Right atrium auricular region (tissue), 2 donors: Measurements from ENCODE around the gene MAD1L1. TPM values are rescaled to one million over a fixed set of nuclear protein-coding genes. Genes with fewer than 3 reads are reported as not detected.

Source experiments
- DNase-seq: peaks from one replicate; pipeline ENCODE4 v3.0.0-alpha.2; 2019; ENCODE audit warnings: low spot score
- H3K27ac ChIP-seq, 2 donors: fragments of 200-600 bp; sonication (generic); 1 replicate in 1 of 2; 2 replicates in 1 of 2; pipeline ENCODE4 v1.5.1; 2016 to 2019
- H3K27me3 ChIP-seq, 2 donors: fragments of 200-600 bp; sonication (generic); one replicate each; pipeline versions ENCODE4 v1.5.1 to v1.6.0; 2017 to 2019
- H3K36me3 ChIP-seq: fragments of 200-600 bp; sonication (generic); one replicate; pipeline ENCODE4 v1.5.1; 2016
- H3K4me1 ChIP-seq, 2 donors: fragments of 200-600 bp; sonication (generic); one replicate each; pipeline versions ENCODE4 v1.5.1 to v1.6.0; 2017 to 2019
- H3K4me3 ChIP-seq, 2 donors: fragments of 200-600 bp; sonication (generic); 1 replicate in 1 of 2; 2 replicates in 1 of 2; pipeline ENCODE4 v1.5.1; 2017 to 2019; ENCODE audit warnings: mild to moderate bottlenecking in 1 of 2, moderate library complexity in 1 of 2
- H3K9me3 ChIP-seq, 2 donors: fragments of 200-600 bp; sonication (generic); one replicate each; pipeline ENCODE4 v1.5.1; 2019
- total RNA-seq, 2 donors: library from RNA; depleted of rRNA; stranded (reverse); fragments of >200 nt; gene quantifications; one replicate each; pipeline ENCODE4 v1.1.0, GENCODE V29; 2016
- TF ChIP-seq, protein P1 (sequence below), 2 donors: fragments of 200-600 bp; sonication (generic); IDR thresholded peaks; one replicate each; pipeline ENCODE4 v1.5.1; 2019; ENCODE audit warnings: antibody characterized with exemption in 2 of 2

The MAD1L1 gene
- total RNA-seq, 2 donors from 2014 or later: 13.3 to 31.9 TPM

- no peak for DNase-seq
- Histone ChIP-seq H3K36me3 (no peaks in the 10 kb centered on the region), H3K4me3 (no peak overlapping the region), H3K9me3 (no peaks in the 10 kb centered on the region), H3K27ac (no peak overlapping the region), H3K4me1 (peaks cover 0 to 8% of the 10 kb centered on the region in 2 donors), H3K27me3 (no peaks in the 10 kb centered on the region)
- TF ChIP-seq, protein P1, sequence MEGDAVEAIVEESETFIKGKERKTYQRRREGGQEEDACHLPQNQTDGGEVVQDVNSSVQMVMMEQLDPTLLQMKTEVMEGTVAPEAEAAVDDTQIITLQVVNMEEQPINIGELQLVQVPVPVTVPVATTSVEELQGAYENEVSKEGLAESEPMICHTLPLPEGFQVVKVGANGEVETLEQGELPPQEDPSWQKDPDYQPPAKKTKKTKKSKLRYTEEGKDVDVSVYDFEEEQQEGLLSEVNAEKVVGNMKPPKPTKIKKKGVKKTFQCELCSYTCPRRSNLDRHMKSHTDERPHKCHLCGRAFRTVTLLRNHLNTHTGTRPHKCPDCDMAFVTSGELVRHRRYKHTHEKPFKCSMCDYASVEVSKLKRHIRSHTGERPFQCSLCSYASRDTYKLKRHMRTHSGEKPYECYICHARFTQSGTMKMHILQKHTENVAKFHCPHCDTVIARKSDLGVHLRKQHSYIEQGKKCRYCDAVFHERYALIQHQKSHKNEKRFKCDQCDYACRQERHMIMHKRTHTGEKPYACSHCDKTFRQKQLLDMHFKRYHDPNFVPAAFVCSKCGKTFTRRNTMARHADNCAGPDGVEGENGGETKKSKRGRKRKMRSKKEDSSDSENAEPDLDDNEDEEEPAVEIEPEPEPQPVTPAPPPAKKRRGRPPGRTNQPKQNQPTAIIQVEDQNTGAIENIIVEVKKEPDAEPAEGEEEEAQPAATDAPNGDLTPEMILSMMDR (IDR thresholded peaks at IDR 0.05): no peak
These were observed 323.8 kb downstream of the MAD1L1 start for GRCh38 chr7:1908823-1909420.

DNA sequence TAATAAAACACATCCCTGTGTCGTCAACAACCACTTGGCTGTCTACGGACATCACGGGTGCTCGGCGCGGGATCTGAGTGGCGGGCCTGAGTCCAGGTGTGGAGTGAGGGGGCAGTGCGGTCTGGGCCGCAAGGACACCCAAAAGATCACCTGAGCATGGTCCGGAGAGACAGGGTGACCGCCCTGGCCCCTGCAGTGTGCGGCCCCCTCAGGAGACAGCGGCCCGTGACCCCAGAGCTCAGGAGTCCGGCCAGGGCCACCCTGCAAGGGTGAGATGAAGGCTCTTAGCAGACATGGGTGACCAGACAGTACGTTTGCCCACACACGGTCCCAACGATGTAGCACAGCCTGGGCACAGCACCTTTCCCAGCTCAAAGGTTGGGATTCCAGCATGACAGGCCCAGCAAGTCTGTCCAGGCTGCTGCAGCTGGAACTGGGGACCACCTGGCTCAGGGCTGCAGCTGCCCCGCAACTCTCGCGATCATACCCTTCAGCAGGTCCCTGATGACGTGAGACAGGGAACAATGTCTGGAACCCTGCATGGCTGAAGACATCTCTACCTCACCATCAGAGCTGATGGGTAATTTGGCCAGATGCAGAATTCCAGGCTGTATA, 324.9 kb downstream of the MAD1L1 start:
- H3K36me3 ChIP-seq: no peaks in the 10 kb centered on the region
- no peaks in the 10 kb centered on the region for H3K27me3 ChIP-seq
- H3K4me3 ChIP-seq: no peak overlapping the region
- no peaks in the 10 kb centered on the region for H3K4me1 ChIP-seq
- no peak overlapping the region for H3K27ac ChIP-seq
- H3K9me3 ChIP-seq: no peaks in the 10 kb centered on the region
- TF ChIP-seq, protein P1 (IDR thresholded peaks at IDR 0.05): no peak
- DNase-seq: no peak

DNA sequence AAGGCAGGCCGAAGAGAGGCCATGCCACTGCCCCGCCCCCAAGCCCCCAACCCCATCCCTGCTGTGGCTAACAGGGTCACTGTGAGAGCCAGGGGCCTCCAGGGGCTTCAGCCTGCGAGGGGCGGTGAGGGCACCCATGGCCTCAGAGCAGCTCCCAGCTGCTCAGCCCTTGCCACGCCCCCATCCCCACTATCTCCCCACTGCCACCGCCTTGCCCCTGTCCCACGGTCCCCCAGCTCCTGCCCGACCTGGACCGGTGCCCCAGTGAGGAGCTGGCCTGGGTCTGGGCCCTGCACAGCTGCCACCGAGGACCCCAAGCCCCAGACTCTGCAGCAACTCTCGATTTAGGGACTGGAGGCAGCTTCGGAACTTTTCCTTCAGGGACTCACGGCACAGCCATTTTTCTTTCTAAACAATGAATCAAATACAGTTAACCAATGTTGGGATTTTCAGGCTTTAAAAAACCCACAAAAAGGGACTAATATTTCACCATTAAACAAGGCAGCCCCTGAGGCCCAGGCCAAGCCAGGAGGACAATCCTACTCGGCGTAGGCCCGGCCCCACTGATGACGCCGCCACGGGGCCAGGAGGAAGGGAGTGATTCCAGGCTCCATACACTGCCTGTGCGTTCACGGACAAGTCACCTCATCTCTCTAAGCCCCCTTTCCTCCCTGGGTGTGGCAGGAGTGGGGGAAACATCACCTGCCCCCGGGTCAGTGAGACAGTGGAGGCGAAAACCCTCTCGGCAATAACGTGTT, 325.6 kb downstream of the MAD1L1 start:
- H3K9me3 ChIP-seq: no peaks in the 10 kb centered on the region
- TF ChIP-seq, protein P1 (IDR thresholded peaks at IDR 0.05): no peak
- no peak overlapping the region for H3K27ac ChIP-seq
- H3K4me1 ChIP-seq: no peaks in the 10 kb centered on the region
- H3K27me3 ChIP-seq: no peaks in the 10 kb centered on the region
- no peaks in the 10 kb centered on the region for H3K36me3 ChIP-seq
- no peak for DNase-seq
- no peak overlapping the region for H3K4me3 ChIP-seq

DNA sequence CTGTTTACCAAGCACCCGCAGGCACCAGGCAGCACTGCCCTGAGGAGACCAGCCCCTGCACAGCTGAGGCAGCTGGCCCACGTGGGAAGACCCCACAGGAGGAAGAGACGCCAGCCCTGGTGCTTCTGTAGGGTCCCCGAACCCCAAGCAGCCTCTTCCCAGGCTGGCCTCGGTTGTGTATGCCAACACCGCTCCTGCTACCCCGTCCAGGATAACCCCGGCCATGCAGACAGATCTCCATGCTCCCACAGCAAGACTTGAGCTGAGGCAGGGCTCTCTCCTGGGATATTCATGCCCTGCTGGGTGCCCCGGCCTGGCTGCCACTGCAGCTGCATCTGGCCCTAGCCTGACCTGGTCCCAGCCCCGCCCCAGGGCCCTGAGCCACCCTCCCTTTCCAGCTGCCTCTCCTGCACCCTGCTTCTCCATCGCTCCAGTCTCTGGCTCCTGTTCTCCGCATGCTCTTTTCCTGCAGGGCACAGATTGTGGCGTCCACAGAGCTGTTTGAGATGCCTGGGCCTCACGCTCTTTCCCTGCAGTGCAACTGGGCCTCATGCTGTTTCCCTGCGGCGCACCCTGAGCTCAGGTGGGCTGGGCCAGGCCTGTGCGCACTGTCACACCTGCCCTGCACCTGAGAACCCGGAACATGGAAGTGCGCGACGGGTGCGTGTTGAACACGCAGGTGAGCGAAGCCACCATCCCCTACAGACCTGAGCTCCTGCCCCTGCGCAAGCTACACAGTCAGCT, 326.5 kb downstream of the MAD1L1 start:
- no peak for DNase-seq
- TF ChIP-seq, protein P1 (IDR thresholded peaks at IDR 0.05): no peak
- H3K4me1 ChIP-seq: no peaks in the 10 kb centered on the region
- no peaks in the 10 kb centered on the region for H3K9me3 ChIP-seq
- H3K27ac ChIP-seq: no peak overlapping the region
- no peak overlapping the region for H3K4me3 ChIP-seq
- no peaks in the 10 kb centered on the region for H3K36me3 ChIP-seq
- H3K27me3 ChIP-seq: no peaks in the 10 kb centered on the region

GRCh38 chr7:1902231-1902855, 330.4 kb downstream of the MAD1L1 start:
- no peak for DNase-seq
- Histone ChIP-seq H3K27me3 (no peaks in the 10 kb centered on the region), H3K36me3 (peaks cover 4% of the 10 kb centered on the region), H3K4me3 (no peak overlapping the region), H3K27ac (no peak overlapping the region), H3K4me1 (peaks cover 0 to 23% of the 10 kb centered on the region in 2 donors), H3K9me3 (no peaks in the 10 kb centered on the region)
- TF ChIP-seq, protein P1 (IDR thresholded peaks at IDR 0.05): no peak
